Osteoblast (primary cell): ENCODE data around the gene RILP. TPM values are rescaled to one million over a fixed set of nuclear protein-coding genes. Genes with fewer than 3 reads are reported as not detected.

Experiments used
- DNase-seq: peaks from one replicate; pipeline ENCODE4 v3.0.0; 2011; ENCODE audit warnings: low spot score, mixed read lengths; ENCODE audit not compliant: insufficient read length; ENCODE audit errors: missing footprints
- H2AFZ ChIP-seq: 2 replicates; pipeline ENCODE4 v1.6.0; 2011; ENCODE audit warnings: mild to moderate bottlenecking, low read length
- H3K27ac ChIP-seq: 2 replicates; pipeline ENCODE4 v1.5.1; 2011; ENCODE audit warnings: mild to moderate bottlenecking, low read depth, low read length, moderate library complexity
- H3K27me3 ChIP-seq: 2 replicates; pipeline ENCODE4 v1.6.0; 2012; ENCODE audit warnings: mild to moderate bottlenecking, control low read depth, inconsistent platforms, low read length, moderate library complexity; ENCODE audit not compliant: insufficient read depth
- H3K36me3 ChIP-seq: 2 replicates; pipeline ENCODE4 v1.5.1; 2011; ENCODE audit warnings: mild to moderate bottlenecking, low read length, control low read depth, moderate library complexity; ENCODE audit not compliant: insufficient read depth
- H3K4me1 ChIP-seq: 2 replicates; pipeline ENCODE4 v1.5.1; 2011; ENCODE audit warnings: mild to moderate bottlenecking, low read length, control low read depth, moderate library complexity; ENCODE audit not compliant: insufficient read depth
- H3K4me2 ChIP-seq: 2 replicates; pipeline ENCODE4 v1.6.0; 2011; ENCODE audit warnings: mild to moderate bottlenecking, low read length; ENCODE audit not compliant: insufficient read depth
- H3K4me3 ChIP-seq: fragments of 200-600 bp; sonication (generic); 3 replicates; pipeline ENCODE4 v1.5.1; 2012; ENCODE audit warnings: mild to moderate bottlenecking, low read length, inconsistent platforms; ENCODE audit not compliant: insufficient read depth
- H3K79me2 ChIP-seq: 2 replicates; pipeline ENCODE4 v1.6.0; 2012; ENCODE audit warnings: mild to moderate bottlenecking, low read length, control low read depth, inconsistent platforms; ENCODE audit not compliant: insufficient read depth
- H3K9me3 ChIP-seq: 2 replicates; pipeline ENCODE4 v1.5.1; 2011; ENCODE audit warnings: low read depth, low read length, control low read depth
- H4K20me1 ChIP-seq: 2 replicates; pipeline ENCODE4 v1.6.0; 2012; ENCODE audit warnings: mild to moderate bottlenecking, low read length, control low read depth; ENCODE audit not compliant: insufficient read depth
- CTCF ChIP-seq: IDR thresholded peaks from 2 replicates; pipeline ENCODE4 v1.5.1; 2011; ENCODE audit warnings: mild to moderate bottlenecking, low read depth, low read length, moderate library complexity; ENCODE audit errors: extremely low read depth
- total RNA-seq: library from RNA; depleted of rRNA; stranded (reverse); fragments of >200 nt; gene quantifications from 2 replicates; pipeline ENCODE4 v1.2.3, GENCODE V29; 2012

RILP gene
- total RNA-seq, 1 donor: 11.6 TPM

- TF ChIP-seq CTCF: no peak
- peak; percentile 59 for DNase-seq
- no peak overlapping the region for H3K27ac ChIP-seq
- H3K4me1 ChIP-seq: peaks cover 19% of the 10 kb centered on the region
- H3K4me2 ChIP-seq: peak overlapping the region; percentile 98
- H3K79me2 ChIP-seq: peaks cover 3% of the 10 kb centered on the region
- no peaks in the 10 kb centered on the region for H3K9me3 ChIP-seq
- H2AFZ ChIP-seq: peak overlapping the region; percentile 86
- H3K4me3 ChIP-seq: peak overlapping the region; percentile 96
- H4K20me1 ChIP-seq: peaks cover 26% of the 10 kb centered on the region
- H3K27me3 ChIP-seq: no peaks in the 10 kb centered on the region
- H3K36me3 ChIP-seq: peaks cover 5% of the 10 kb centered on the region
Observed at GRCh38 chr17:1627182-1627981, 22.3 kb downstream of the RILP start.

- peaks cover 26% of the 10 kb centered on the region for H4K20me1 ChIP-seq
- H3K4me2 ChIP-seq: peak overlapping the region; percentile 98
- H3K4me3 ChIP-seq: no peak overlapping the region
Observed at GRCh38 chr17:1626333-1626732, 23.3 kb downstream of the RILP start.

GRCh38 chr17:1625581-1625980, 24.1 kb downstream of the RILP start:
- peaks cover 19% of the 10 kb centered on the region for H3K4me1 ChIP-seq
- no peak overlapping the region for H2AFZ ChIP-seq
- peaks cover 26% of the 10 kb centered on the region for H4K20me1 ChIP-seq
- no peaks in the 10 kb centered on the region for H3K27me3 ChIP-seq
- H3K4me3 ChIP-seq: no peak overlapping the region
- peaks cover 5% of the 10 kb centered on the region for H3K36me3 ChIP-seq
- TF ChIP-seq CTCF: no peak
- H3K9me3 ChIP-seq: no peaks in the 10 kb centered on the region
- peak; percentile 35 for DNase-seq
- peaks cover 3% of the 10 kb centered on the region for H3K79me2 ChIP-seq
- H3K27ac ChIP-seq: no peak overlapping the region
- H3K4me2 ChIP-seq: no peak overlapping the region

More at GRCh38 chr17:1626333-1626732, 23.3 kb downstream of the RILP start:
- no peak overlapping the region for H3K27ac ChIP-seq
- no peaks in the 10 kb centered on the region for H3K9me3 ChIP-seq
- peak; percentile 83 for DNase-seq
- no peak overlapping the region for H2AFZ ChIP-seq
- peaks cover 5% of the 10 kb centered on the region for H3K36me3 ChIP-seq
- peaks cover 19% of the 10 kb centered on the region for H3K4me1 ChIP-seq
- H3K27me3 ChIP-seq: no peaks in the 10 kb centered on the region
- H3K79me2 ChIP-seq: peaks cover 3% of the 10 kb centered on the region
- TF ChIP-seq CTCF: no peak

GRCh38 chr17:1625053-1625452, 24.6 kb downstream of the RILP start:
- Histone ChIP-seq H3K4me2 (no peak overlapping the region), H3K27me3 (no peaks in the 10 kb centered on the region), H3K9me3 (no peaks in the 10 kb centered on the region), H3K27ac (no peak overlapping the region), H3K79me2 (peaks cover 3% of the 10 kb centered on the region), H3K4me3 (no peak overlapping the region), H4K20me1 (peaks cover 26% of the 10 kb centered on the region), H2AFZ (no peak overlapping the region), H3K36me3 (peaks cover 5% of the 10 kb centered on the region), H3K4me1 (peaks cover 17% of the 10 kb centered on the region)
- no peak for TF ChIP-seq CTCF
- peak; percentile 31 for DNase-seq
